ENCODE data around the gene NOTCH1. TPM values are rescaled to one million over a fixed set of nuclear protein-coding genes. Genes with fewer than 3 reads are reported as not detected.

The NOTCH1 gene
- total and polyA plus RNA-seq, 2 of the 13 experiments (the other 11 are each of a cell fraction or from before 2014, with no cell fraction given): 0.09 to 0.35 TPM

DNA sequence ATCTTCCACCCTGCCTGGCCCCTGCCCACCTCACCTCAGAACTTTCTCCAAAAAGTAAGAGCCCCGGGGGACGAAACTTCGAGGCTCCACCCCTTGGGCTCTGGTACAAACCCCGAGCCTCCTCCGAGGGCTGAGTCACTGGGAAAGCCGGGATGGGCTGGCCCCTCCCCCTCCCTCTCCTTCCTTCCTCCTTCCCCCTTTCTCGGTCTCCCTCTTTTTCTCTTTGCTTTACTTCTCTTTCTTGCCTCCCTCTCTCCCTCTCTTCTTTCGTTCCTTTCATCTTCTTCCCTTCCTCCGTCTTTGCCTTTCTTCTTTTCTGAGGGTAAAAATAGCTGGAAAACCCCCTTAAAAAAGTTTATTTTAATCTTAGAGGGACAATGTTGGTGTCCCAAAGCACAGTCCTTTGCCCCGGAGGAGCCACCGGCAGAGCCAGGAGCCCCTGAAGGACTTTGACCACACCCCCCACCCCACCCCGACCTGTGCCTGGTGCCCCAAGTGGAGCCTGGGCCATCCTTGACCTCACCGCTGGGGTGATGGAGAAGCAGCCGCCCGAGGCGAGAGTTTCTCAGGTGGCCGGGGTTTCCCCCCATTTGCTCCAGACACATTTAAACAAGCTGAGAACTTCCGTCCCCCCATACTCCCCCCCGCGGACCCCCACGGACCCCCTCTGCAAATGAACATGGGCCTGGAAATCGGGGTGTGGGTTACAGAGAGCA lies 5.7 kb upstream of the NOTCH1 start (continued):
- TF ChIP-seq, protein P1, sequence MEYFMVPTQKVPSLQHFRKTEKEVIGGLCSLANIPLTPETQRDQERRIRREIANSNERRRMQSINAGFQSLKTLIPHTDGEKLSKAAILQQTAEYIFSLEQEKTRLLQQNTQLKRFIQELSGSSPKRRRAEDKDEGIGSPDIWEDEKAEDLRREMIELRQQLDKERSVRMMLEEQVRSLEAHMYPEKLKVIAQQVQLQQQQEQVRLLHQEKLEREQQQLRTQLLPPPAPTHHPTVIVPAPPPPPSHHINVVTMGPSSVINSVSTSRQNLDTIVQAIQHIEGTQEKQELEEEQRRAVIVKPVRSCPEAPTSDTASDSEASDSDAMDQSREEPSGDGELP (IDR thresholded peaks at IDR 0.05; ENCODE audit: borderline replicate concordance, low read depth): no peak
- TF ChIP-seq MTF1 (CRISPR knock-in tag; IDR thresholded peaks at IDR 0.05) (no peak), ZNF761 (CRISPR knock-in tag; conservative IDR thresholded peaks at IDR 0.05) (no peak)
- TF ChIP-seq, protein P2, sequence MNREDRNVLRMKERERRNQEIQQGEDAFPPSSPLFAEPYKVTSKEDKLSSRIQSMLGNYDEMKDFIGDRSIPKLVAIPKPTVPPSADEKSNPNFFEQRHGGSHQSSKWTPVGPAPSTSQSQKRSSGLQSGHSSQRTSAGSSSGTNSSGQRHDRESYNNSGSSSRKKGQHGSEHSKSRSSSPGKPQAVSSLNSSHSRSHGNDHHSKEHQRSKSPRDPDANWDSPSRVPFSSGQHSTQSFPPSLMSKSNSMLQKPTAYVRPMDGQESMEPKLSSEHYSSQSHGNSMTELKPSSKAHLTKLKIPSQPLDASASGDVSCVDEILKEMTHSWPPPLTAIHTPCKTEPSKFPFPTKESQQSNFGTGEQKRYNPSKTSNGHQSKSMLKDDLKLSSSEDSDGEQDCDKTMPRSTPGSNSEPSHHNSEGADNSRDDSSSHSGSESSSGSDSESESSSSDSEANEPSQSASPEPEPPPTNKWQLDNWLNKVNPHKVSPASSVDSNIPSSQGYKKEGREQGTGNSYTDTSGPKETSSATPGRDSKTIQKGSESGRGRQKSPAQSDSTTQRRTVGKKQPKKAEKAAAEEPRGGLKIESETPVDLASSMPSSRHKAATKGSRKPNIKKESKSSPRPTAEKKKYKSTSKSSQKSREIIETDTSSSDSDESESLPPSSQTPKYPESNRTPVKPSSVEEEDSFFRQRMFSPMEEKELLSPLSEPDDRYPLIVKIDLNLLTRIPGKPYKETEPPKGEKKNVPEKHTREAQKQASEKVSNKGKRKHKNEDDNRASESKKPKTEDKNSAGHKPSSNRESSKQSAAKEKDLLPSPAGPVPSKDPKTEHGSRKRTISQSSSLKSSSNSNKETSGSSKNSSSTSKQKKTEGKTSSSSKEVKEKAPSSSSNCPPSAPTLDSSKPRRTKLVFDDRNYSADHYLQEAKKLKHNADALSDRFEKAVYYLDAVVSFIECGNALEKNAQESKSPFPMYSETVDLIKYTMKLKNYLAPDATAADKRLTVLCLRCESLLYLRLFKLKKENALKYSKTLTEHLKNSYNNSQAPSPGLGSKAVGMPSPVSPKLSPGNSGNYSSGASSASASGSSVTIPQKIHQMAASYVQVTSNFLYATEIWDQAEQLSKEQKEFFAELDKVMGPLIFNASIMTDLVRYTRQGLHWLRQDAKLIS (CRISPR knock-in tag; IDR thresholded peaks at IDR 0.05): no peak

DNA sequence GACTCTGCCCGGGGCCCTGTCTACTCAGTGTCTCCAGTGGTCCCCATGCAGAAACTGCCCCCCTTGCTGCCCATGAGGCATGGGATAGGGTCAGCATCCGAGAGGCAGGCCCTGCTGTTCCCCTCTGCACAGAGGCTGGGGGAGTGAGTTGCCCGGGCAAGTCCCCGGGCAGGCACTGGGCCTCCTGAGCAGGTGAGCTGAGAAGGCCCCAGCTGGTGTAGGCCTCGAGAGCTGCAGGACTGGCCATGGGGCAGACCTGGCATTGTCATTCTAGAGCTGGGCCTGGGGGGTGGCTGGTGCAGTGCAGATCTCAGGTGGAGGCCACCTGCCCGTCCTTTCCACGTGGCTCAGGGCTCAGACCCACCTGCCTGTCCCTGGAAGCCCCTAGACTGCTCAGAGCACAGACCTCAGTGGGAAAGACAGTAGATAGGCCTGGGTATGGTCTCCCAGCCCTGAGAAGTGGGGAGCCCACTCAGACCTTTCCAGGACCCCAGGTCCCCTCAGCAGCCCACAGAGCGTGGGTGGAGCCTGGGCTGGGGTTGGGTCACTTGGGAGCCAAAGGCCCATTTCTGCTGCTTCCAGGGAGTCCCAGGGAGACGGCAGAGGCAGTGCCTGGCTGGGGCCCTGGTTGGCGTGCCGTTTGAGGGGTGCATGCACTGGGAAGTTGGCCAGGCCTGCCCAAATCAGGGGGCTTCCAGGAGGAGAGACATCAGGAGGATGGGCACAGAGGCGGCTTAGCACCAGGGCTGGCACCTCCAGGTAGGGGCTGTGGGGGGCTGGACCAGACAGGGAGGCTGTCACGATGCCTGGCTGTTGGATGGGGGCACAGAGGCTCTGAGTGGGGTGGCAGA lies 4.8 kb upstream of the NOTCH1 start:
- BruUV-seq (replicated peaks): no TSS peak
- H3K27me3 ChIP-seq (ENCODE audit: control insufficient read depth in 1 of 2, insufficient read depth in 2 of 2, low read length in 2 of 2): peaks cover 17 to 44% of the 10 kb centered on the region in 2 experiments
- ChIA-PET POLR2A (no interaction called here), CTCF (ENCODE audit: low intra/inter-chr PET ratio, low total read pairs) (no interaction called here)
- no peak overlapping the region for H3K4me3 ChIP-seq (replicated peaks in 1 of 3; ENCODE audit: insufficient read depth in 1 of 3, low read depth in 2 of 3, low read length in 3 of 3)
- WGBS (ENCODE audit: low lambda C conversion rate): 97% methylated on average over 6 of the region's 13 CpGs
- H3K79me2 ChIP-seq (ENCODE audit: insufficient read depth, low read length): no peaks in the 10 kb centered on the region
- no peak overlapping the region for H3K27ac ChIP-seq (ENCODE audit: extremely low read length, insufficient read depth, low read length)
- H3K36me3 ChIP-seq (replicated peaks in 1 of 2; ENCODE audit: control insufficient read depth in 1 of 2, insufficient read depth in 2 of 2, low read length in 2 of 2): no peaks in the 10 kb centered on the region
- peaks cover 24% of the 10 kb centered on the region for H3K4me1 ChIP-seq (ENCODE audit: insufficient read depth, low read length)
- intact Hi-C loops (cut with micrococcal nuclease; ENCODE audit: unreplicated experiment): no loop called here
- in situ Hi-C loops (cut with HindIII; ENCODE audit: extremely low pct_ligation_motif_present, low pct_unique_long_range_greater_than_20kb): loop anchor here (5.0 kb wide), 1 partner anchor 57 kb away; no protein-coding TSS in a partner anchor
- H3K9me3 ChIP-seq (ENCODE audit: low read length): no peaks in the 10 kb centered on the region
- H2AFZ ChIP-seq (ENCODE audit: low read length): no peak overlapping the region
- H3K9ac ChIP-seq (ENCODE audit: insufficient read depth, low read depth, low read length): no peak overlapping the region
- DNase-seq (ENCODE audit: low spot score) (no peak), FAIRE-seq (no peak), ATAC-seq (no peak)
- H3K4me2 ChIP-seq (ENCODE audit: low read depth, low read length): no peak overlapping the region
- H4K20me1 ChIP-seq (ENCODE audit: insufficient read depth, low read length): no peaks in the 10 kb centered on the region
- TF ChIP-seq TP53 (CRISPR knock-in tag; conservative IDR thresholded peaks at IDR 0.05) (peak; percentile 89; the same call in 1 of the 2 replicates), ZFX (CRISPR knock-in tag; IDR thresholded peaks at IDR 0.05; ENCODE audit: low read depth) (peak; percentile 55; the same call in 1 of the 2 replicates), NFKB2 (CRISPR knock-in tag; IDR thresholded peaks at IDR 0.05; ENCODE audit: borderline replicate concordance) (peak; percentile 54; the same call in 1 of the 2 replicates)
- TF ChIP-seq, protein P3, sequence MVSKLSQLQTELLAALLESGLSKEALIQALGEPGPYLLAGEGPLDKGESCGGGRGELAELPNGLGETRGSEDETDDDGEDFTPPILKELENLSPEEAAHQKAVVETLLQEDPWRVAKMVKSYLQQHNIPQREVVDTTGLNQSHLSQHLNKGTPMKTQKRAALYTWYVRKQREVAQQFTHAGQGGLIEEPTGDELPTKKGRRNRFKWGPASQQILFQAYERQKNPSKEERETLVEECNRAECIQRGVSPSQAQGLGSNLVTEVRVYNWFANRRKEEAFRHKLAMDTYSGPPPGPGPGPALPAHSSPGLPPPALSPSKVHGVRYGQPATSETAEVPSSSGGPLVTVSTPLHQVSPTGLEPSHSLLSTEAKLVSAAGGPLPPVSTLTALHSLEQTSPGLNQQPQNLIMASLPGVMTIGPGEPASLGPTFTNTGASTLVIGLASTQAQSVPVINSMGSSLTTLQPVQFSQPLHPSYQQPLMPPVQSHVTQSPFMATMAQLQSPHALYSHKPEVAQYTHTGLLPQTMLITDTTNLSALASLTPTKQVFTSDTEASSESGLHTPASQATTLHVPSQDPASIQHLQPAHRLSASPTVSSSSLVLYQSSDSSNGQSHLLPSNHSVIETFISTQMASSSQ (IDR thresholded peaks at IDR 0.05; ENCODE audit: low read depth): no peak
- TF ChIP-seq, protein P3 (CRISPR knock-in tag; IDR thresholded peaks at IDR 0.05; ENCODE audit: borderline replicate concordance): no peak
